LNCAP (cell line): Measurements from ENCODE around the gene CTBP1.

ENCODE experiments used
- TF ChIP-seq, protein P1 (sequence below): fragments of 450-650 bp; IDR thresholded peaks from 2 replicates; pipeline ENCODE4 v1.5.1; 2017; ENCODE audit warnings: mild to moderate bottlenecking

Gene CTBP1

DNA sequence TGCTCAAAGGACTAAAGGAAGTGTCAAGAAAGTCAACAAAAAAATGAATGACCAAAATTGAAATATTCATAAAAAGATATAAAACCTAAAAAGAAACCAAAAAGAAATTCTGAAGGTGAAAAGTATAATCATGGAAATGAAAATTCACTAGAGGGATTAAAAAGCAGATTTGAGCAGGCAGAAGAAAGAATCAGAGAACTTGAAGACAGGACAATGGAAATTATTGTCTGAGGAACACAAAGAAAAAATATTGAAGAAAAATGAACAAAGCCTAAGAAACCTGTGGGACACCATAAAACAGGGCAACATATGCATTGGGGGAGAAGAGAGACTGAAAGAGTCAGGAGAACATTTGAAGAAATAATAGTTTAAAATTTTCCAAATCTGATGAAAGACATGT is 66.6 kb downstream of the CTBP1 start:
- TF ChIP-seq, protein P1, sequence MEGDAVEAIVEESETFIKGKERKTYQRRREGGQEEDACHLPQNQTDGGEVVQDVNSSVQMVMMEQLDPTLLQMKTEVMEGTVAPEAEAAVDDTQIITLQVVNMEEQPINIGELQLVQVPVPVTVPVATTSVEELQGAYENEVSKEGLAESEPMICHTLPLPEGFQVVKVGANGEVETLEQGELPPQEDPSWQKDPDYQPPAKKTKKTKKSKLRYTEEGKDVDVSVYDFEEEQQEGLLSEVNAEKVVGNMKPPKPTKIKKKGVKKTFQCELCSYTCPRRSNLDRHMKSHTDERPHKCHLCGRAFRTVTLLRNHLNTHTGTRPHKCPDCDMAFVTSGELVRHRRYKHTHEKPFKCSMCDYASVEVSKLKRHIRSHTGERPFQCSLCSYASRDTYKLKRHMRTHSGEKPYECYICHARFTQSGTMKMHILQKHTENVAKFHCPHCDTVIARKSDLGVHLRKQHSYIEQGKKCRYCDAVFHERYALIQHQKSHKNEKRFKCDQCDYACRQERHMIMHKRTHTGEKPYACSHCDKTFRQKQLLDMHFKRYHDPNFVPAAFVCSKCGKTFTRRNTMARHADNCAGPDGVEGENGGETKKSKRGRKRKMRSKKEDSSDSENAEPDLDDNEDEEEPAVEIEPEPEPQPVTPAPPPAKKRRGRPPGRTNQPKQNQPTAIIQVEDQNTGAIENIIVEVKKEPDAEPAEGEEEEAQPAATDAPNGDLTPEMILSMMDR, result no peak

DNA sequence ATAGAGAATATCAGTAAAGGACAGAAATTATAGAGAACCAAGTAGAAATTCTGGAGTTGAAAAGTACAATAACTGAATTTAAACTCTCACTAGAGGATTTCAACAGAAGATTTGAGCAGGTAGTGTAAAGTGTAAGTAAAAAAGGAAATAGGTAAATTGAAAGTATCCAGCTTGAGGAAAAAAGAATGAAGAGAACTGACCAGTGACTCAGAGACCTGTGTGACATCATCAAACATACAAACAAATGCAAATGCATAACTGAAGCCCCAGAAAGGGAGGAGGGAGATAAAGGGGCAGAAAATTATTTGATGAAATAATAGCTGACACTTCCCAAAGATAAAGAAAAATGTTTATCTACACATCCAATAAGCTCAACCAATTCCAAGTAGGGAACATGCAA is 68.3 kb downstream of the CTBP1 start:
- TF ChIP-seq, protein P1, result no peak

DNA sequence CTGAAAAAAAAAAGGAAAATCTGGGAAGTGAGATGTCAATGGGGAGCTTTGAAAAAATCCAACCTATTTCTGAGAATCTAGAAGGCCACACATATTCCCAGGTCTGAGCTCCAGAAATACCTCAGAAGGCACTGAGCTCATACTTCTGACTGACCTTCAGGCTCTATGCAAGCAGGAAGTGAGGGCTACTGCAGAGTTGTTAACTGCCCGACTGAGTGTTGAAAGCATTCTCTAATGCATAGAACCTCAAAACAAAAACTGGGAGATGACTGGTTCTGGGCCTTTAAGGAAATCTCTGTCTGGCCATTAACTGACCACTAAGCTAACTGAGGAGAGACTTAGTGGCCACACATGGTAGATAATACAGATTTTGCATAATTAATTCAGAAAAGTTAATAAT is 69.0 kb downstream of the CTBP1 start:
- TF ChIP-seq, protein P1, result no peak

DNA sequence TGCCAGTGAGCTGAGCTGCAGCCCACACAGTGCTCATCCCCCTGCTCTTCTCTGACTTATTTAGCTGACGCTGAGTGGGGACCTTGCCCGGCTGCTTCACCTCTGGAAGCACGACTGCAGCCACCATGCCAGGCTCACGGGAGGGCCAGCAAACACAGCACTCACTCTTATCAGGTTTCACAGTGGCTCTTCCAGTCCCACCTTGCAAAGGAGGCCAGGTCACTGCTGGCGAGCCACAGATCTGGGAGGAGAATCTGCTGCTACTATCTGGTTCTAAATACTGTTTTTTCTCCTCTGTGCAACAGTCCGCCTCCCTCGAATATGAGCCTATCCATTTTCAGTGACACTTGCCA is 69.9 kb downstream of the CTBP1 start:
- TF ChIP-seq, protein P1, result no peak

DNA sequence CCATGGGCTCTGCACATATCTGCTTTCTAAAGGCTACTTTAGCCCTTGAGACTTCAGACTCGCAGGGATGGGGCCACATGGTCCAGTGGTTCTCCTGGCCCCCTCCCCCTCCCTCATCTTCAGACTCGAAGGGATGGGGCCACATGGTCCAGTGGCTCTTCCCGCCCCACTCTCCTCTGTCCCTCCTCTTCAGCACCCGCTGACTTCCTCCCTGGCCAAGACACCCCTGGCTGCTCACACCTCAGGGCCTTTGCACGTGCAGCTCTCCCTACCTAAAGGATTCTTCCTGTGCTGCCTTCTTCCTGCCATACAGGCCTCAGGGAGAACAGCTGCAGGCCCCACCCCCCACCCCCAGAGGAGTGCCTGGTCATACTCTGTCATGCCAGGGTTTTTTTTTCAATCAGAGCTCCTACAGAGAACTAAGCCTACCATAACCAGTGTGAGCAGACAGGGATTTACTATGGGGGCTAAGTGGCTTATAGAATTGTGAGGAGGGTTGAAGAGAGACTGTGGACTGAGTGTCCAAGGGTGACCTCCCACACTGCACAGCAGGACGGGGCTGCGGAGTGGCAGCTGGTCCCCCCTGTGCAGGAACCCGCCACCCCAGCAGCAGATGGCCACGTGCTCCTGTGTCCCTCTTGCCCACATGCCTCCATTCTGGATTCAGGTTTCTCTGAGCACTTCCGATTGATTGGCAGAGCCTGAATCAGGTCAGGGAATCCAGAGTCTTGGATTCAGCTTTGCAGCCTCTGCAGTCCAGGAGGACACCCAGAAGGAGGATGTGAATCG is 70.4 kb downstream of the CTBP1 start:
- TF ChIP-seq, protein P1, result no peak

DNA sequence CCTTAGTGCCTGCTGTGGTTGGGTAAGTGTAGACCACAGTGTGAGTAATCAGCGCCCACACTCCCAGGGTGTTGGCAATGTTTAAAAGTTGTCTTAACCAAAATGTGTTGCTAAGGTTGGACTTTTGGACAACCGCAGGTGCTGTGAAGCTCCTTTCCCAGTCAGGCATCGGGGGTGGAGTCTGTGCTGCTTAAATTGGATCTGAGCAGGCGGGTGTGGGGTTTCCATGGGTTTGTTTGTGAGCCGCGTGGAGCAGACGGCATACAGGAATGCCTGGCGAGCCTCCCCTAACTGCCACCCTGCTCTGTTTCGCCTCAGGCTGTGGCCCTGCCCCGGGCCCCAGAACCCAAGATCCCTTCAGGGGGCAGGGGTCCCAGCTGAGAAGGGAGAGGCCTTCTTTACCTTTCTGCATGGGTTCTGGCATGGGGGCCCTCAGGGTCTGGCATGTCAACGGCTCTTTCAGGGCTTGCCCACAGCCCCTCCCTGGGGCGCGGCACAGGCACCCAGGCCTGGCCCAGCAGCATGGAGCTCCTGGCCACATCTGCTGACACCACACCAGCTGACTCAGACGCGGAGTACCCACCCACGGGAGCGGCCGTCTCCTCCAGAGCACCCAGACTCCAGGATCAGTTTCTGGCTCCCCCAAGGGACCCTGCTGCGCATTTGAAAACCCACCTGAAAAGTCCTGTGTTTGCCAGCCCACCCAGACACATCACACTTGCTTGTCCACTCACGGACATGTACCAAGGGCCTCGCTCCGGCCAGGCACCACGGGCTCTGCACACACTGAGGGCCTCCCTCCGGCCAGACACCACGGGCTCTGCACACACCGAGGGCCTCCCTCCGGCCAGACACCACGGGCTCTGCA is 71.4 kb downstream of the CTBP1 start:
- TF ChIP-seq, protein P1, result no peak

DNA sequence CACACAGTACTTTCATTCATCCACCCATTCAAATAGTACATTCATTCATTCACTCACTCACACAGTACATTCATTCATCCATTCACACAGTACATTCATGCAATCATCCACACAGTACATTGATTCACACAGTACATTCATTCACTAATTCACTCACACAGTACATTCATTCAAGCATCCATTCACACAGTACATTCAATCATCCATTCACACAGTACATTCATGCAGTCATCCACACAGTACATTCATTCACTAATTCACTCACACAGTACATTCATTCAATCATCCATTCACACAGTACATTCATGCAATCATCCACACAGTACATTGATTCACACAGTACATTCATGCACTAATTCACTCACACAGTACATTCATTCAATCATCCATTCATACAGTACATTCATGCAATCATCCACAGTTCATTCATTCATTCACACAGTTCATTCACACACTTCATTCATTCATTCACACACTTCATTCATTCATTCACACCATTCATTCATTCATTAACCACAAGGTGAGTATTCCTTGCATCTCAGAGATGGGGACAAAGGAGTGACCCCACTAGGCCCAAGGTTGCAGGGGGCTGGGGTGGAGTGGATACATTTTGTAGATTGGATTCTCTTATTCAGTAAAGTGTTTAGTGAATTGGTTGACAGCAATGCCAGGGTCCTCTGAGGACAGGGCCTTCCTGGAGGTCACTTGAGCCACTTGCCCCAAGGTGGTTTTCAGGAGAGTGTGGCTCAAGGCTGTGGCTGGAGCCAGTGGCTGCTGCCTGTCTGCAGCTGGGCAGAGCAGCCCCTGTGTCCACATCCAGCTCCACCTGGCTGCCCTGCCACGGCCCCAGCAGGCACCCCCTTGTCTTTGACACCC is 72.3 kb downstream of the CTBP1 start:
- TF ChIP-seq, protein P1, result no peak
